Measurements from ENCODE around the gene ANKRD23.

DNA sequence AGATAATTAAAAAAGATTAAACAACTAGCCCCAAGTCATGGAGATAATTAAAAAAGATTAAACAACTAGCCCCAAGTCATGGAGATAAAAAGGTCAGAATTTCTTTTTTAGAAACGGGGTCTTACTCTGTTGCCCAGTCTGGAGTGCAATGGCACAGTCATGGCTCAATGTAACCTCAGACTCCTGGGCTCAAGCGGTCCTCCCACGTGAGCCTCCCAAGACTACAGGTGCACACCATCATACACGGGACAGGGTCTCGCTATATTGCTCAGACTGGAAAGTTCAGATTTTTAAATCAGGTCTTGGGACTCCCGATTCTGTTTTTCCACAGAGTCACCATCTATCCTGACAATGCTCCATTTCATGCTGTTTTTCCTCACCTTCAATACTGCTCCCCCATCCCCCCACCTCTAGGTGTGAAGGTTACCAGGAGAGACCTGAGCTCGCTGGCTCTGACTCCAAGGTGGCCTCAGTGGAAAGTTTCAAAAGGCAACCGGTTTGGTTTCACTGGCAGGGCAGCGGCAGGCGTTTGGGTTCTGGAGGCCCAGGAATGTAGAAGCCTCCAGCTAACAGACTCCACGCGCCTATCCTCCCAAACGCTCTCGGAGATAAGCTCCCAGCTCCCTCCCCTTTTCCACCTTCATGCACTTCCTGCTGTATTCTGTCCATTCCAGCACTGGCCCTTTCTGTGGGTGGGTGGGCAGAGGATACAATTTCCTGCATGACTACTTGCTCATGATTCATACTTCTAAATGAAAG is 28.9 kb upstream of the ANKRD23 start:
- TF ChIP-seq, protein P1, sequence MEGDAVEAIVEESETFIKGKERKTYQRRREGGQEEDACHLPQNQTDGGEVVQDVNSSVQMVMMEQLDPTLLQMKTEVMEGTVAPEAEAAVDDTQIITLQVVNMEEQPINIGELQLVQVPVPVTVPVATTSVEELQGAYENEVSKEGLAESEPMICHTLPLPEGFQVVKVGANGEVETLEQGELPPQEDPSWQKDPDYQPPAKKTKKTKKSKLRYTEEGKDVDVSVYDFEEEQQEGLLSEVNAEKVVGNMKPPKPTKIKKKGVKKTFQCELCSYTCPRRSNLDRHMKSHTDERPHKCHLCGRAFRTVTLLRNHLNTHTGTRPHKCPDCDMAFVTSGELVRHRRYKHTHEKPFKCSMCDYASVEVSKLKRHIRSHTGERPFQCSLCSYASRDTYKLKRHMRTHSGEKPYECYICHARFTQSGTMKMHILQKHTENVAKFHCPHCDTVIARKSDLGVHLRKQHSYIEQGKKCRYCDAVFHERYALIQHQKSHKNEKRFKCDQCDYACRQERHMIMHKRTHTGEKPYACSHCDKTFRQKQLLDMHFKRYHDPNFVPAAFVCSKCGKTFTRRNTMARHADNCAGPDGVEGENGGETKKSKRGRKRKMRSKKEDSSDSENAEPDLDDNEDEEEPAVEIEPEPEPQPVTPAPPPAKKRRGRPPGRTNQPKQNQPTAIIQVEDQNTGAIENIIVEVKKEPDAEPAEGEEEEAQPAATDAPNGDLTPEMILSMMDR (conservative IDR thresholded peaks at IDR 0.05), result no peak
- no peak for TF ChIP-seq EZH2 (IDR thresholded peaks at IDR 0.05; ENCODE audit: low read depth)
